HG03565 (cell line): ENCODE measurements around the gene SLCO4A1.

Experiments
- ATAC-seq: cut with Tn5 transposase; IDR thresholded peaks from one replicate; pipeline ENCODE4 v1.9.1; 2021; ENCODE audit warnings: mild to moderate bottlenecking, moderate library complexity; ENCODE audit not compliant: unreplicated experiment

Gene SLCO4A1

DNA sequence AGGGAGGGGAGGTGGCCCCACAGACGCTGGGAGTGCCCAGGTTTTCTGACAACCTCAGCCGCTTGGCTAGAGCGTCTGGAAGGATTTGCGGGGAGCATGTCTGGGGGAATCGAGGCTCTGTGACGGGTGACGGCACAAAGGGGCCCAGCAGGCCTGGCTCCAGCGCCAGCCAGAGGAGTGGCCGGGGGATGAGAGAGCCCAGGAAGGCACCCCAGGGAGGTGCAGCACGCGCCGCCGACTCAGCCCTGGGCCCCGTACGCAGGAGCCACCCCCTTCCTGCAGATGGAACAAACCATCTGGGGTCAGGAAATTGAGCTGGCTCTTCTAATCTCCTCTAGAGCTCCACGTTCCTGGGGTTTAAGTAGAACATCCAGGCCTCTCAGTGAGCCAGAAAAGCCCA is 5.9 kb upstream of the SLCO4A1 start:
- ATAC-seq = no peak

DNA sequence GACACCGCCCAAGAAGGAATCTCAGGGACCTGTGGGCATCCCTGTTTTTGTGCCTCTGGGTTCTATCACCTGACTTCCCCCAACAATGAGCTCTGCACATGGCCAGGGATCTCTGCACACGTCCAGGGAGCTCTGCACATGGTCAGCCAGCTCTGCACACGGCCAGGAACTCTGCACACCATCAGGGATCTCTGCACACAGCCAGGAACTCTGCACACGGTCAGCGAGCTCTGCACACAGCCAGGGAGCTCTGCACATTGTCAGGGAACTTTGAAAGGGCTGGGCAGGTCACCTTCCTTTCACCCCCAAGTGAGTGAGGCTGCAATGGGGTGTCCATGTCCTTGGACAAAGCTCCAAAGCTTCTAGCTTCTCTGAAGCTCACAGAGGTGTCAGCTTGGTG is 5.2 kb upstream of the SLCO4A1 start:
- no peak for ATAC-seq

DNA sequence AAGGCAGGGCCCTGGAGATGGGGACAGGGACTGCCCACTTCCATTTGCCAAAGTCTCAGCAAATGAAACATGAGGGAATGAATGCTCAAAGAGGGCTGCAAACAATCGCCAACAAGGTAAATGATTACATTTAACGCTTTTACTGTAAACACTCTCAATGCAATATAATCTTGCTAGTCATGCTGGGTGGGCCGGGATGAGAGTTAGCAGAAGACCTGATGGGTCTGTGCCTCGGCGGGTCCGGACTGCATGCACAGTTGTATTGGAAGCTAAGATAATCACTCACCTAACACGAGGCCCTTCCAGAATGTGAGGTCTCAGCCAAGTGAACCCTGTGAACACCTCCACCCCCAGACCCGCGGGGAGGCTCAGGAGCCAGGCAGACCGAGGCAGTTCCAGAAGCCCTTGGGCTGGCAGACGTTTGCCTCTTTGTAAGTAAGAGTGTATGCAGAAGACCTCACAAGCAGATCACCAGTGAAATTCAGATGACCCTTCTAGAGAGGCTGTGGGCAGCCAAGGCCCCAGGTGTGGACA is 4.7 kb upstream of the SLCO4A1 start:
- no peak for ATAC-seq

DNA sequence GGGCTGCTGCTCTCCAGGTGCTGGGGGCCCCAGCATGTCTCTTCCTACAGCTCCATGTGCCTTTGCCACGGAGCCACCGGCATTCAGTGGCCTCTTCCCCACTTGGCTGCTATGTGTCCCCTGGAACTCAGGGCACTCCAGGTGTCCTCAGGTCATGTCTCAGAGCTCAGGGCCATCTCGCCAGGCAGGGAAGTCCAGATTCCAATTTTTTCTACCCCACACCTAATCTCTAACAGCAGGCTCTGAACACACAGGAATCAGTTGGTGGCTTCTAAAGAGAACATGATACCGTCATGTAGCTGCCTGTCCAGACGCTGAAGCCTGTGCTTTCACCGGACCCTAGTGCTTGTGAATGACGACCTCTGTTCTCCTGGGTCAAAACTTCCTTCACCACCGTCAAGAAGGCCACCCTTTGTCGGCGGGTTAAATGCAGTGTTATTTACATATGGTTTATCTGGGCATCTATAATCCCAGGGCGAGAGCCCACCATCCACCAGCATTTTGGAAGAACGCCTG is 4.2 kb upstream of the SLCO4A1 start:
- ATAC-seq = no peak

DNA sequence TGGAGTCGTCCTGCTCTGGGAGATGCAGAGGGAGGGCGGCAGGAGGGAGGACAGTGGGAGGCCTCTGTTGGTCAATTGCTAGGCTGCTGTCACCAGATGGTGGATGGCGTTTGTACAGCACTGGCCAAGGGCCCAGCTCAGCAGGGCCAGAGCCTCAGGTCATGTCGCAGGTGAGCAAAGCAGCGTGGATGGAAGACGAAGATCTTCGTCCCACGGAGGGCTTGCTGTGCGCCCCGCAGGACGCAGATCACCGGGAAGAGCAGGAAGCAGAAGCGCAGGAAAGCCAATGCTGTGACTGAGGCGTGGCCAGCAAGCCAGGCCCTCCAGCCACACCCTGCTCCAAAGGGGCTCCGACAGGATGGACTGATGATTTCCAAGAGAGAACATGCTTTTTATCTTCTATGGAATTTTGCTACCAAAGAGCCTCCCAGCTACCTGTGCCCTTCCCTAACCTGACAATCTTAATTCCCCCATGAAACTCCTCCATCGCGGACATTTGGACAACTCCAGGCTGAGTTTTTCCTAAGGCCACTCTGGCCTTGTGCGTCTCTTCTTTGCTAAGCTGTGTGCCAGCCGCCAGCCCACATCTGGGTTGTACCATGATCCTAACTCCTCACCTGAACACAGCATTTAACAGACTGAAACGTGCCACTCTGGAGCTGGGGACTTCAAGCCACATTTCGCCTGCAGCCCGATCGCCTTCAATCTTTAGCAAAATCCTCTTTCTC is 3.5 kb upstream of the SLCO4A1 start:
- ATAC-seq = no peak

DNA sequence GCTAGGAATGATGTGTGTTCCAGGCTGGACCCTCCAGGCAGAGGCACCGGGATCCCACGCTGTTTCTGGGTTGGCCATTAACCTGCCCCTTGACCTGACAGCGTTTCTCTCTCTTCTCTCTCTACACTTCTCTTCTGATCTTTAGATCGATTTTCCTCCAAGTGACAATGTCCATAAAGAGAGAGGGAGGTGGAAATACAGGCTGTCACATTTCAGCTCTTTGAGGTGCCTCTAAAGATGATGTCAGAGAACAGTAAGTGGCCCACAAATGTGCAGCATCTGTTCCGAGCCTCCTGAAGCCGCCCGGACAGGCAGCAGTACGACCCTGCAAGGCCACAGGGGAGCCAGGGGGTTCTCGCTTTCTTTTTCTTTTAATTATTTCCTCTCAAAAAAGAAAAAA is 2.5 kb upstream of the SLCO4A1 start:
- no peak for ATAC-seq

DNA sequence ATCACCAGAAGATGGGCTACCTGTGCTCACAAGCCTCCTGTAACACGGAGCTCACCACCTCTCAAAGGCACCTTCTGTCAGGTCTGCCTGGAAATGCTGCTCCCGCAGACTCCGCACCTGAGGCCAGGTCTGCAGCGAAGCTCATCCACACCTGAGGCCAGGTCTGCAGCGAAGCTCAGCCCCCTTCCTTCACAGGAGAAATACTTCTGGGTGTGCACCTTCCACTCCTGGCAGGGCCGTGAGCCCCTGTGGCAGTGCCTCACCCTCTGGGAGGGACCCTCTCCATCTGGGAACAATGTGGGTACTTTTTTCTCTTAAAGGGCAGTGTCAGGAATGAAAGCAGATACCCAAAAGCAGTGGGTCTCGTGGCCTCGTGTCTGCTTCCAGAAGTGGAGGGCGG is 1.4 kb upstream of the SLCO4A1 start:
- no peak for ATAC-seq

DNA sequence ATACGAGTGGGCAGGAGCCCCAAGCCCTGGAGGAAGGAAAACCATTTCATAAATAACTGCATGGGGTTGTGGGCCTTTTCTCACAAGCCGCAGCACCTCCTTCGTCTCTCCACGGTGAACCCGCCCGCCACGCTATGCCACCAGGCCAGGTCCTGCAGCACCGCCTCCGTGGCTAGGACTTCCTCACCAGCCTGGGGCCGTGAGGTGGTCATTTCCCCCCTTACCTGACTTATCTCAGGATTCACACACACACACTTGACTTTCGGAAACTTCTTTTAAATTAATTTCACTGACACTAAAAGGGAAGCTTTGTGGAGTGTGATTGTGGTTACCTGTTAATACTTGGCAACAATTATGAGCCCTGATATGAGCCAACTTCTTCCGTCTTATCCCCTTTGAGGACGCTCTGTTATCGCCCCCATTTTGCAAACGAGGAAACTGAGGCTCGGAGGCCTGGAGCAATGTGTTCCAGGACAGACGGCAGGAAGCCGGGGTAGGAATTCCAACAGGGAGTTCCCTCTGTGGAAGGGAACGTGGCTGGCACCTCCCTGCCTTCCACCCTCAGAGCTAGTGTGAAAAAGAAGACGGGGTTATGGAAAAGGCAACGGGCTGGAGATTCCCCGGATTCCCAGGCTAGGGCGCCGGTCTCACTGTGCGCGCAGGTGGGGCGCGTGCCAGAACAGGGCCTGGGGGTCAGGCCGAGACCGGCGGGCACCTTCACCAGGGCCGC is 817 bp upstream of the SLCO4A1 start:
- ATAC-seq = no peak

DNA sequence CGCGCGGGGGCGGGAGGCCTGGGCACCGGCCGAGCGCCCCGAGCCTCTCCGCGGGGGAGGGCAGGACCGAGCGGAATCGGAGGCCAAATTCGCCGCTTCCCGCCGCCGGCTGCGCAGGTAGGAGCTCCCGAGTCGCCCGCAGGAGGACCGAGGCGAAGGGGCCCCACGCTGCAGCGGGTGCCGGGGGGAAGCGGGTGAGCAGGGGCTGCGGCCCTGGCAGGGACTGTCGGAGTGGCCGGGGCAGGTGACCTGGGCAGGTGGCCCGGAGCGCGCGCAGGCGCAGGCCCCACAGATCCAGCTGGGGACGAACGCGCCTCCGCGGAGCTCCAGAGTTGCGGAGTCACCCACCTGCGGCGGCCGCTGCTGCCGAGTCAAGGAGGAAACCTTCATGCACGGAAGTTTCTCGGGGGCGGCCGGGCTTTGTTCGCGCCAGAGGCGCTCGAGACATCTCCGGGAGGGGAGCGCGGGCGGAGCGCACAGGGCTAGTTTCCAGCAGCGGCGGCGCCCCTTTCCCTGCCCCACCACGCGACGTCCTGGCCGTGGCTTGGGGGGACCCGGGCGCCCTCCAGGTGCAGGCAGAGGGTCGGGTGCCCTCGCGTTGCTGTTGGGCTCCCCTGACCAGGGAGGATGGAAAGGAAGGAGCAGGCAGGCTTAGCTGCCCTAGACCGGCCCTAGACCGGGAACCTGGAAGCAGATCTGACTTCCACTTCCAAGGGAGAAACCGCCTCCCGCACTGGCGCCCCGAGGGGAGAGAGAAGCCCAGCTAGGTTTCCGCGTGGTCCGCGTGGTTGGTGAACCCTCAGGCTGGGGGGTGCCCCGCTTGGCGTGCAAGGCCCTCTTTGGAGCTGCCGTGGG is 590 bp downstream of the SLCO4A1 start:
- no peak for ATAC-seq

DNA sequence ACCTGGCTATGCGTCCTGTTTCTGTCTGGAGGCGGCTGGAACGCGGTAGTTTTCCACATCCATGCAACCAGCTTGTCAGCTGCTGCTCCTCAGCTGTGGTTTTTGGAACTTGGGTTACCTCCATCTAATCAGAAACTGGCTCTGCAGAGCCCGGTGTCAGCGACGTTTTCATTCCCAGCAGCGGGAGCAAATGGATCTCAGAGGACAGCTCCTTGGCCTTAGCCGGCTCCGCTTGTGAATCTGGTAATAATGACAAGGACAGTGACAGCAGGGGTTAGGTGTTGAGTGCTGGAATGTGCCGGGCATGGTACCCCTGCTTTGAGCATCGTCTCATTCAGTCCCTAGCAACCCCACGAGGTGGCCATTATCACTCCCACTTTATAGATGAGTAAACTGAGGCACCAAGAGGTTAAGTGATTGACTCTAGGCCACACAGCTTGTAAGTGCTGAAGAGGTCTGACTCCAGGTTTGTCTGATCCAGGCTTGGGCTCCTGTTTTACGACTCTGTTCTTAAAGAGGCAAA is 1.3 kb downstream of the SLCO4A1 start:
- no peak for ATAC-seq

DNA sequence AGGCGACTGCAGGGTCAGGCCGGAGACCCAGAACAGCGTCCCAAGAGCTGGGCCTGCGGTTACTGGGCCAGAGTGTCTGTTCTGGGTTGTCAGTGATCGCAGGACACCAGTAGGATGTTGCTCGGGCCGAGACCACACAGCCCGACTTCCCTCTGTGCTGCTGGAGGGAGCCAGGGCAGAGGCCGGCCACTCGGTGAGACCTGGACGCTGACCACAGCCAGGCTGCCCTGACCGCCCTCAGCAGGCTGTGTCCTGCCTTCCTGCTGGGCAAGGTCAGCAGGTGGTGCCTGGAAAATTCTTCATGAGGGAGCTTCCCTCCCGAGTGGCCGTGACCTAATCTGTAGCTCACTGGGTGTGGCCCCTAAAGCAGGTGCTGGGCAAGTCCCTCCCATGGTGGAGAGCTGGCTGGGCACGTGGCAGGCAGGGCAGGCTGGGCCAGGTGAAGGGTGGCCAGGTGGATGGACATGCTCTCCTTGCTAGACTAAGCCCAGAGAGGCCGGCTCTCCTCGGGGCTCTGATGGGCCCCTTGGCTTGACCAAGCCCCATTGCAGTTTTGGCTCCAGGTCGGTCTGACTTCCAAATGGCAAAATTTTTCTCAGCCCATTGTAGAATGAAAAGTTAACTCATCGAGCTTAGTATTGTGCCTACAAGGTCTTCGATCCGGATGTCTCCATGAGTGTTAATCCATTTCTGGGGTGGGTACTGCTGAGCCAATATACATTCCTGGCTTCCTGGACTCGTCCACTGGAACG is 1.9 kb downstream of the SLCO4A1 start:
- ATAC-seq = no peak

DNA sequence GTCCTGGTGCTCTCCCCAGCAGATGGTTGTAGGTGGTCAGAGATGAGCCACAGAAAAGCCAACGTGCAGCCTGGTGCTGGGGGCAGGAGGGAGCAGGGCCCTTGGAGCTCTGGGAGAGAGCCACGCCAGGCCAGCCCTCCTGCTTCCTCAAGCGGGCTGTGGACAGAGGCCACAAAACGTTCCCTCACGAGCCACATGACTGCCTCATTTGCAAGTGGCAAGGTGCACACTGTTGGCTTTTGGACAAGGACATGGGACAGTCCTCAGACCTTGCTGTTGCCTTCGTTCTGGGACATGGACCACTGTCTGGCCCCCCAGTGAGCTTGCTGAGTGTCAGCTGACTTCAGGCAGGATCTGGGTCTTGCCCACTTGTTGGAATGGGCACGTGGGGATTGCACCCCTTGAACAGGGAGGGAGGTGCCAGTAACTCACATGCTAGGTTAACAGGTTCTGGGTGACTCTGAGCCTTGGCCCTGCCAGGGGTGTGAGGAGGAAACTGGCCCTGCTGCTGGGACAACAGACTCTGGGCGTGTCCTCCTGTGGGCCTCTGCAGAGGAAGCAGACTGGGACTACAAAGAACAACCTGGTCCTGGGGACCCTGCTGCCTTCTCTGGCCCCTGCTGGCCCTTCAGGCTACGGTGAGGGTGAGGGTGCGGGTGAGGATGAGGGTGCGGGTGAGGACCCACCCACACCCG is 2.6 kb downstream of the SLCO4A1 start:
- ATAC-seq = no peak

DNA sequence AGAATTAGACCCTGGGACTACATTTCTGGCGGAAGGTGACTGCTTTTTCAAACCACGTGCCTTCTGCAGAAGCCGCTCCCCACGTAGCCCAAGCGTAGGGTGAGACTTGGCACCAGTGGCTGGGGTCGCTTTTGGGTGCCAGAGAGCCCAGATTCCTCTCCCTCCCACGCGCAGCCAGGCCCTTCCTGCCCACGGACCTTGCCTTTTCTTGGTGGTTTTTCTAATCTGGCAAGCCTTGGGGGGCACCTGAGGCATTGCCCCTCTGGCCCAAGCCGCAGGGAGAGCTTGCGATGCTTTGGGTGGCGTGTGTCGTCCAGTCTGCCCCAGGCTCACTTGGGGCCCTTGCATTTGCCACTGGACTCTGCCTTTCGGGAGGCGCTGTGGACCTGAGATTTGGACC is 3.3 kb downstream of the SLCO4A1 start:
- ATAC-seq = no peak

DNA sequence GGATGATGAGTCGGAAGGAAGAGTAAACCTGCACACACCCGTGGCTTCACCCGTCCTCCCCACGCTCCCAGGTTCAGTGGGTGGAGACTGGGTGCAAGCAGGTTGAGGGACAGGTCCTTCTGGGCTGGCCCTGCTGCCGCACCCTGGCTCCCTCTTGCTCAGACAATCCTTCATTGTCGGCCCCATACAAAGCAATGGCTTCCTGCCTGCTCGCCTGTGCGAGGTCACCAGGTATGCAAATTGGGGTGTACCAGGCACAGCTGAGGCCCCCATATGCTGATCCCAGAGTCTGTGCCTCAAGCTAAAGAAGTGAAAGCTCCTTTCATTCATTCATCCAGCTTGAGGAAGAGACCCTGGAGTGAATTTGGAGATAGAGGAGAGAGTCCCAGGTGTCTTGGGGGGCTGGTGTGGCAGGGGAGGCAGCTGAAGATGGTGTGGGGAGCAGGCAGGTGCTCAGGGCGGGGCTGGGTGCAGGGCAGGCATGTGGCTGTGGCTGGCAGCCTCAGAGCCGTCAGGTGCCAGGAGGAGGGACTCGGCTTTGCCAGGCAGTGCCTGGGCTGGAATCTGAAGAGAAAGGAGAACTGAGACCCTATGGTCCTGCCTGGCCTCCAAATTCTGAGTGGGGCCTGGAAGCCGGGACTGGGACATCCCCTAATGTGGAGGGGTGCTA is 4.7 kb downstream of the SLCO4A1 start:
- no peak for ATAC-seq

DNA sequence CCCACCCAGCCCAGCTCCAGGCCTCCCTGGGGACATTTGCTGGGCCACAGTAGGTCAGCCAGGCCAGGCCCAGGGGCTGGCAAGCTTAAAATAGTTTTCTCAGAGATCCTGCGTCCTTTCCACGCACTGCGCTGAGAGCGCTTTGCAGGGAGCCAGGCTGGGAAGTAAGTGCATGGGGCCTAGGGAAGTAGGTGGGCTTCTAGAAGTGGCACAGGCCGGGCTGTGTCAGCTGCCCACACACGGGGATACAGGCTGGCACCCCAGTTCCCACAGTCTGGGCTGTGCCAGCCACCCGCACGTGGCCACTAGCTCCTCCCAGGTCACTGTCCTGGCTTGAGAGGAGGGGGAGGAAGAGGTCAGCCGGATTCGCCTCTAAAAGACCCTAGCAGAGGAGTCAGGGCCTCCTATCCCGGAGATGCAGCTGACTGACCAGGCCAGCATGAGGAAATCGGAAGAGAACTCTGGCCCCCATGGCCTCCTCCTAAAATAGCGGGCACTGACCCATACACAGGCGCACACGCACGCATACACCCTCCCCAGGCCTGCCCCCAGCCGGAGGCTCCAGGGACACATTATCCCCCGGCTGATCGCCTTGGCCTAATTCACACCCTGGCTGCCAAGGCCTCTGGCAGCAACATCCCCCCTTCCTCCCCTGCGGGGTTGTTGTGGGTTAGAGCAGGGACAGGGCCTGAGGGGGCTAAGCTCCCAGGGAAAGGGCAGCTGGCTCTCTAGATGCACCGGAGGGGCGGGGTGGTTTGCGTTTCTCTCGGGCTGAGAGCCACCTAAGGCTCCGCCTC is 5.4 kb downstream of the SLCO4A1 start:
- ATAC-seq = no peak

DNA sequence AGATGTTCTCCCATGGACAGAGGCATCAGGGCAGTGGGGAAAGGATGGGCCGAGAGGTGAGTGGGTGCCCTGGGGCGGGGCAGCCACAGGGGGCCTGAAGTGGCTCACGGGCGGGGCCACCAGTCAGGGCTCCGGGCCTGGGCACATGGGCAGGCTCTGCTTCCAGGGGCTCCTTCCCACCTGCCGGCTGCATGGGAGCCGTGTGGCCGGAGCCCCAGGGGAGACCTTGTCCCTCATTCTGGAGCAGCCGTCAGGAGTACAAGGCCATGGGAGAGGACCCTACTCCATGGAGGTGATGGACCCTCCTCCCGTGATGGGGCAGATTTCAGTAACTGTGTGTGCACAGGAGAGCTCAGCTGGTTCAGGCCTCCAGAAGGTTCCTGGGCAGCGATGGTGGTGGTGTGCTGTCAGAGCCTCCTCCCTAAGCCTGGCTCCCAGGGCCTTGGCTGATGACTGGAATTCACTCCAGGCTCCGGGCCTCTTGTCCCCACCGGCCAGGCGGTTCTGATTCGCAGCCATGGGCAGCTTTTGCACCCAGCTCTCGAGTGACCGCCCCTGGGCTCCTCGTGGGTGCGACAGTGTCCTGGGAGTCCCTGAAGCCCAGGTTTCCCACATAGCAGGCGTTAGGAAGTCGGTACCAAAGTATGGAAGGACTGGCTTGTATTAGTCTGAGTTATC is 6.2 kb downstream of the SLCO4A1 start:
- ATAC-seq = no peak

DNA sequence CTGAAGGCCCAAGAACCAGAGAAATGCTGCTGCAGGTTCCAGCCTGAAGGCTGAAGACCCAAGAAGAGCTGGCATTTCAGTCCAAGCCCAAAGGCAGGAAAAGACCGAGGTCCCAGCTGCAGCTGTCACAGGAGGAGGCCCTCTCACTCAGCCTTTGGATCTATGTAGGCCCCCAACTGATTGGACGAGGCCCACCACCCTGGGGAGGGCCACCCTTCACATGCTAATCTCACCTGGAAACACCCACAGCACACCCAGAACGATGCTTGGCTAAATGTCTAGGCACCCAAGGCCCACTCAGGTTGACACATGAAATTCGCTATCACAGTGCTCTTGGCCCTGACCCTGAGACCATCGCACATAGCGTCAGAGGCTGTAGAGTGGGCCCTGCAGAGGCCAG is 6.8 kb downstream of the SLCO4A1 start:
- ATAC-seq = no peak
